GM12878 (cell line): ENCODE measurements around the gene ELAVL1. TPM values are rescaled to one million over a fixed set of nuclear protein-coding genes. Genes with fewer than 3 reads are reported as not detected.
A peak's percentile ranks its signal among the peaks of the same experiment; 100 is the strongest.

Experiments
- ATAC-seq: fragments of 200-7000 bp; cut with Tn5 transposase; 3 replicates; pipeline ENCODE4 v1.9.1; 2020; ENCODE audit warnings: mild to moderate bottlenecking, moderate library complexity
- BruUV-seq: library from RNA; stranded (reverse); fragments of 400-500 nt; replicated peaks from 2 replicates; lab custom pipeline; 2021; lab: Mats Ljungman, UMichigan
- CTCF ChIA-PET: fragments of 300-600 bp; sonication (Branson Sonifier 250); formaldehyde crosslinking; extraction: SDS; loops from one replicate; lab custom pipeline; 2021; ENCODE audit warnings: inconsistent platforms; lab: Yijun Ruan, JAX
- POLR2A ChIA-PET: fragments of 350-600 bp; formaldehyde crosslinking; extraction: SDS; loops from one replicate; lab custom pipeline; 2021; ENCODE audit warnings: inconsistent platforms; lab: Charles Lee
- RAD21 ChIA-PET: fragments of 300-600 bp; sonication (Branson Sonifier 250); formaldehyde crosslinking; loops from one replicate; lab custom pipeline; 2023; ENCODE audit warnings: antibody characterized with exemption; ENCODE audit not compliant: unreplicated experiment; lab: Charles Lee
- SMC1A ChIA-PET: fragments of 300-600 bp; sonication (Branson Sonifier 250); formaldehyde crosslinking; loops from one replicate; lab custom pipeline; 2023; ENCODE audit not compliant: unreplicated experiment, uncharacterized antibody; lab: Charles Lee
- DNase-seq: peaks from one replicate; pipeline ENCODE4 v3.0.0-alpha.2; 2011; ENCODE audit warnings: low read depth, low spot score
- FAIRE-seq: peaks from 3 replicates; lab custom pipeline; 2011; peaks lifted over from hg19 to GRCh38; lab: Jason Lieb, UNC
- H2AFZ ChIP-seq: 2 replicates; pipeline ENCODE4 v1.6.0; 2011; ENCODE audit warnings: low read depth, low read length, control low read depth; ENCODE audit not compliant: control insufficient read depth
- H3K27ac ChIP-seq: 2 replicates; pipeline ENCODE4 v1.5.1; 2011; ENCODE audit warnings: control low read depth; ENCODE audit not compliant: control insufficient read depth, insufficient read depth
- H3K27me3 ChIP-seq, 2 experiments: replicated peaks in 1 of 2; 2 replicates each; pipeline versions ENCODE4 v1.6.0 to v1.6.1; 2011; ENCODE audit warnings: low read length in 1 of 2; ENCODE audit not compliant: control insufficient read depth in 2 of 2, insufficient read depth in 2 of 2
- H3K36me3 ChIP-seq, 2 experiments: 2 replicates each; pipeline ENCODE4 v1.5.1; 2011; ENCODE audit warnings: low read length in 1 of 2; ENCODE audit not compliant: control insufficient read depth in 2 of 2, insufficient read depth in 2 of 2
- H3K4me1 ChIP-seq: 2 replicates; pipeline ENCODE4 v1.6.1; 2011; ENCODE audit warnings: mild to moderate bottlenecking, low read length, moderate library complexity, mixed read lengths; ENCODE audit not compliant: control insufficient read depth, insufficient read depth
- H3K4me2 ChIP-seq: 2 replicates; pipeline ENCODE4 v1.6.0; 2011; ENCODE audit warnings: control low read depth; ENCODE audit not compliant: control insufficient read depth, insufficient read depth
- H3K4me3 ChIP-seq: fragments of 200-600 bp; sonication (generic); 2 replicates; pipeline ENCODE4 v1.5.1; 2016
- H3K79me2 ChIP-seq: 2 replicates; pipeline ENCODE4 v1.6.0; 2011; ENCODE audit warnings: low read length; ENCODE audit not compliant: control insufficient read depth, insufficient read depth
- H3K9ac ChIP-seq: 2 replicates; pipeline ENCODE4 v1.8.0; 2011; ENCODE audit warnings: low read length, control low read depth, mixed read lengths; ENCODE audit not compliant: control insufficient read depth, insufficient read depth
- H3K9me3 ChIP-seq: replicated peaks from 3 replicates; pipeline ENCODE4 v1.5.1; 2011; ENCODE audit warnings: mild to moderate bottlenecking, low read length; ENCODE audit not compliant: control insufficient read depth, insufficient read depth
- H4K20me1 ChIP-seq: 2 replicates; pipeline ENCODE4 v1.6.0; 2011; ENCODE audit not compliant: control insufficient read depth, insufficient read depth
- BACH1 ChIP-seq: fragments of 450-650 bp; IDR thresholded peaks from 2 replicates; pipeline ENCODE4 v1.6.1; 2017; ENCODE audit warnings: mild to moderate bottlenecking, borderline replicate concordance
- DPF2 ChIP-seq: fragments of 450-650 bp; IDR thresholded peaks from 2 replicates; pipeline ENCODE4 v1.6.1; 2017; ENCODE audit warnings: mild to moderate bottlenecking
- EED ChIP-seq: sonication (generic); IDR thresholded peaks from 2 replicates; pipeline ENCODE4 v1.6.1; 2016; ENCODE audit warnings: antibody characterized with exemption, low read depth
- HCFC1 ChIP-seq: fragments of 150-350 bp; IDR thresholded peaks from 2 replicates; pipeline ENCODE4 v1.6.1; 2014; ENCODE audit warnings: low read length
- KLF5 ChIP-seq: fragments of 450-650 bp; IDR thresholded peaks from 2 replicates; pipeline ENCODE4 v1.6.1; 2014; ENCODE audit warnings: mild to moderate bottlenecking; ENCODE audit not compliant: partially characterized antibody
- MTA3 ChIP-seq: IDR thresholded peaks from 2 replicates; pipeline ENCODE4 v1.6.1; 2012; ENCODE audit warnings: low read length, inconsistent platforms, borderline replicate concordance
- MYB ChIP-seq: fragments of 150-350 bp; IDR thresholded peaks from 2 replicates; pipeline ENCODE4 v1.6.1; 2014; ENCODE audit warnings: mild to moderate bottlenecking, low read depth, low read length, borderline replicate concordance
- NRF1 ChIP-seq: conservative IDR thresholded peaks from 2 replicates; pipeline ENCODE4 v1.6.1; 2011; ENCODE audit warnings: mild to moderate bottlenecking, low read depth, low read length, improper control_type of control experiment
- SIN3A ChIP-seq: IDR thresholded peaks from 2 replicates; pipeline ENCODE4 v1.6.1; 2012; ENCODE audit warnings: low read depth, low read length, improper control_type of control experiment
- SPI1 ChIP-seq: IDR thresholded peaks from 2 replicates; pipeline ENCODE4 v1.6.1; 2011; ENCODE audit warnings: low read depth, mild to moderate bottlenecking, low read length, moderate library complexity, borderline replicate concordance; ENCODE audit not compliant: insufficient read depth
- STAT1 ChIP-seq: fragments of 450-650 bp; conservative IDR thresholded peaks from 2 replicates; pipeline ENCODE4 v1.6.1; 2014; ENCODE audit warnings: antibody characterized with exemption, mild to moderate bottlenecking
- whole genome bisulfite sequencing: methylation state at CpG from one replicate; pipeline ENCODE4 v1.1.6; 2016; ENCODE audit warnings: low lambda C conversion rate; ENCODE audit not compliant: insufficient replicate concordance, insufficient coverage; ENCODE audit errors: missing lambda C conversion rate; 5-methylcytosine and 5-hydroxymethylcytosine counted together
- in situ Hi-C: fragments of 300-500 bp; cut with MboI; formaldehyde crosslinking; loops from 9 replicates; pipeline ENCODE4 v1.14.3; 2018; ENCODE audit warnings: mixed read lengths
- intact Hi-C: fragments of 100-400 bp; cut with micrococcal nuclease; formaldehyde crosslinking; loops from one replicate; pipeline ENCODE4 v1.14.2; 2022; ENCODE audit not compliant: unreplicated experiment
- polyA plus RNA-seq, 11 experiments: library from polyadenylated mRNA; depleted of rRNA in 4 of 11; unstranded in 6 of 11; stranded (reverse) in 5 of 11; fragments of >200 nt; fragmentation: Nextera tagmentation in 4 of 11; fragmentation: Illumina TruSeq in 1 of 11; extraction: Ambion mirVana in 4 of 11; extraction: Trizol in 1 of 11; gene quantifications; 1 replicate in 1 of 11; 2 replicates in 10 of 11; pipeline versions ENCODE4 v1.2.1 to v1.2.3, GENCODE V29; 2011 to 2016; ENCODE audit warnings: inconsistent platforms in 2 of 11, missing spikeins in 2 of 11, low read depth in 1 of 11
- total RNA-seq, 4 experiments: library from RNA; depleted of rRNA in 3 of 4; stranded (reverse); fragments of >200 nt in 3 of 4; fragmentation: Illumina TruSeq in 1 of 4; extraction: Trizol in 1 of 4; gene quantifications; 2 replicates each; pipeline versions ENCODE4 v1.2.1 to v1.2.3, GENCODE V29; 2013 to 2021
- TF ChIP-seq, protein P1 (sequence below): fragments of 450-650 bp; IDR thresholded peaks from 2 replicates; pipeline ENCODE4 v1.6.1; 2014; ENCODE audit warnings: mild to moderate bottlenecking

ELAVL1 gene
- total and polyA plus RNA-seq, 10 of the 15 experiments (the other 5 are each of a cell fraction or from before 2014, with no cell fraction given), result 7.4 to 155 (median 70.3) TPM

DNA sequence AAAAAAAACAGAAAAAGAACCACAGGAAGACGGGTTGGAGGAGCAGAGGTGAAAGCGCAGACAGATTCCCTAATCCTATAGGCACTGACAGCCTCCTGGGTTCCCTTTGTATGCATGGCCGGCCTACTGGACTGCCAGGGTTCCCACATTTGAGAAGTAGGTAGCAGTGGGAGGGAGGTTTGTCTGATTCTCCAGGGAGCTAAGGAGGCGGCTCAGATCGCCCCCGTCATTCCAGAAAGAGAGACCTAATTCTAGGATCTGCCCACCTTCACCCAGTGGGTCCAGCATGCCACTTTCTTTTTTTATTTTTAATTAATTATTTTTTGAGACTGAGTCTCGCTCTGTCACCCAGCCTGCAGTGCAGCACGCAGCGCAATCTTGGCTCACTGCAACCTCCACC lies 37.5 kb upstream of the ELAVL1 start:
- no peak overlapping the region for H3K4me2 ChIP-seq
- TF ChIP-seq KLF5, result no peak
- TF ChIP-seq NRF1, result no peak
- TF ChIP-seq MYB, result no peak
- TF ChIP-seq, all 136 proteins: peak for 0
- POLR2A ChIA-PET, result interaction anchor here (0.6 kb wide), 1 partner anchor 161 kb away, joined by 7 read pairs; no protein-coding TSS in a partner anchor
- RAD21 ChIA-PET, result no interaction called here
- 56% methylated on average over 9 of the region's 9 CpGs for WGBS
- no peak overlapping the region for H3K27ac ChIP-seq
- in situ Hi-C loops, result no loop called here
- no peak overlapping the region for H2AFZ ChIP-seq
- no peaks in the 10 kb centered on the region for H4K20me1 ChIP-seq
- FAIRE-seq (no peak), ATAC-seq (no peak), DNase-seq (no peak)
- SMC1A ChIA-PET, result no interaction called here
- H3K9me3 ChIP-seq, result no peaks in the 10 kb centered on the region
- H3K36me3 ChIP-seq, result no peaks in the 10 kb centered on the region
- H3K79me2 ChIP-seq, result no peaks in the 10 kb centered on the region
- H3K4me1 ChIP-seq, result 0 out of 2 replicates have a peak, but pooled peaks cover 2% of the 10 kb centered on the region
- intact Hi-C loops, result no loop called here
- H3K9ac ChIP-seq, result no peak overlapping the region
- CTCF ChIA-PET, result no interaction called here
- H3K27me3 ChIP-seq, result no peaks in the 10 kb centered on the region
- no peak overlapping the region for H3K4me3 ChIP-seq
- BruUV-seq, result no TSS peak

DNA sequence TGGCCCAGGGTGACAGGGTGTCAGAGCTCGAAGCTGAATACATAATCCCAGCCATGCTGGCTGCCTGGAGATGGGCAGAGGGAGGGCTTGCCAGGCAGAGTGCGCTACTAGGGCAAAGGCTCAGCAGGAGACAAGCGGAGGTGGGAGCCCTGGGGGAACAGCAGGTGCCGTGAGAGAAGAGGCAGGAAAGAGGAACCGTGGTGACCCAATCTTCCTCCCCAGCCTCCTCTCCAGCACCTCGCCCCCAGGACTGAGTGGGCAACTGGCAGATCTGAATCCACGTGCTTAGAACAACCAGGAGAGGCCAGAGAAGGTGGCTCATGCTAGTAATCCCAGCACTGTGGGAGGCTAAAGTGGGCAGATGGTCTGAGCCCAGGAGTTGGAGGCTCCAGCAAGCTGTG lies 36.1 kb upstream of the ELAVL1 start:
- in situ Hi-C loops, result no loop called here
- WGBS, result 21% methylated on average over 7 of the region's 7 CpGs
- CTCF ChIA-PET, result interaction anchor here (0.6 kb wide), 1 partner anchor 407 kb away, joined by 3 read pairs; no protein-coding TSS in a partner anchor
- Histone ChIP-seq H3K27me3 (no peaks in the 10 kb centered on the region), H3K9me3 (no peaks in the 10 kb centered on the region), H4K20me1 (no peaks in the 10 kb centered on the region), H3K36me3 (no peaks in the 10 kb centered on the region), H3K4me3 (no peak overlapping the region), H3K79me2 (no peaks in the 10 kb centered on the region), H3K4me2 (no peak overlapping the region), H3K27ac (no peak overlapping the region), H2AFZ (no peak overlapping the region), H3K9ac (no peak overlapping the region), H3K4me1 (no peaks in the 10 kb centered on the region)
- SMC1A ChIA-PET, result no interaction called here
- ATAC-seq (no peak), DNase-seq (no peak), FAIRE-seq (no peak)
- TF ChIP-seq STAT1 (no peak), MTA3 (no peak), BACH1 (no peak), SPI1 (peak; percentile 15; the same call in 1 of the 2 replicates), DPF2 (no peak), HCFC1 (no peak), EED (no peak), SIN3A (no peak)
- TF ChIP-seq, protein P1, sequence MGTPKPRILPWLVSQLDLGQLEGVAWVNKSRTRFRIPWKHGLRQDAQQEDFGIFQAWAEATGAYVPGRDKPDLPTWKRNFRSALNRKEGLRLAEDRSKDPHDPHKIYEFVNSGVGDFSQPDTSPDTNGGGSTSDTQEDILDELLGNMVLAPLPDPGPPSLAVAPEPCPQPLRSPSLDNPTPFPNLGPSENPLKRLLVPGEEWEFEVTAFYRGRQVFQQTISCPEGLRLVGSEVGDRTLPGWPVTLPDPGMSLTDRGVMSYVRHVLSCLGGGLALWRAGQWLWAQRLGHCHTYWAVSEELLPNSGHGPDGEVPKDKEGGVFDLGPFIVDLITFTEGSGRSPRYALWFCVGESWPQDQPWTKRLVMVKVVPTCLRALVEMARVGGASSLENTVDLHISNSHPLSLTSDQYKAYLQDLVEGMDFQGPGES, result no peak
- intact Hi-C loops, result no loop called here
- POLR2A ChIA-PET, result interaction anchor here (0.6 kb wide), 1 partner anchor 143 kb away, joined by 5 read pairs; no protein-coding TSS in a partner anchor
- BruUV-seq, result no TSS peak
- RAD21 ChIA-PET, result no interaction called here
